ACC112 (cell line): Measurements from ENCODE around the gene FADS2.

ENCODE experiments used
- H2AFZ ChIP-seq: fragments of 200-600 bp; sonication (generic); one replicate; pipeline ENCODE4 v1.6.0; 2017; ENCODE audit warnings: antibody characterized with exemption, low read length; ENCODE audit not compliant: unreplicated experiment
- H3K27ac ChIP-seq: fragments of 200-600 bp; sonication (generic); 2 replicates; pipeline ENCODE4 v1.5.1; 2014; ENCODE audit warnings: low read depth, mild to moderate bottlenecking, antibody characterized with exemption, low read length, moderate library complexity
- H3K27me3 ChIP-seq: fragments of 200-600 bp; sonication (generic); 2 replicates; pipeline ENCODE4 v1.6.1; 2014; ENCODE audit warnings: mild to moderate bottlenecking, antibody characterized with exemption, low read length, moderate library complexity, mixed read lengths; ENCODE audit not compliant: insufficient read depth
- H3K36me3 ChIP-seq: fragments of 200-600 bp; sonication (generic); 2 replicates; pipeline ENCODE4 v1.6.1; 2016; ENCODE audit warnings: mild to moderate bottlenecking, antibody characterized with exemption, low read length, moderate library complexity, mixed read lengths; ENCODE audit not compliant: insufficient read depth
- H3K4me1 ChIP-seq: fragments of 200-600 bp; sonication (generic); one replicate; pipeline ENCODE4 v1.6.1; 2016; ENCODE audit warnings: low read length, mixed read lengths; ENCODE audit not compliant: insufficient read depth, unreplicated experiment, control insufficient read depth
- H3K4me3 ChIP-seq: fragments of 200-600 bp; sonication (generic); 2 replicates; pipeline ENCODE4 v1.5.1; 2014; ENCODE audit warnings: mild to moderate bottlenecking, low read depth, low read length
- H3K79me2 ChIP-seq: fragments of 200-600 bp; sonication (generic); one replicate; pipeline ENCODE4 v1.6.0; 2016; ENCODE audit warnings: low read length; ENCODE audit not compliant: control insufficient read depth, unreplicated experiment, insufficient read depth

The FADS2 gene

GRCh38 chr11:61869708-61870451 is 41.8 kb downstream of the FADS2 start:
- Histone ChIP-seq H3K4me1 (peaks cover 18% of the 10 kb centered on the region), H3K27me3 (no peaks in the 10 kb centered on the region), H2AFZ (no peak overlapping the region), H3K79me2 (no peaks in the 10 kb centered on the region), H3K27ac (no peak overlapping the region), H3K36me3 (no peaks in the 10 kb centered on the region), H3K4me3 (no peak overlapping the region)

GRCh38 chr11:61870541-61871031 is 42.5 kb downstream of the FADS2 start:
- H3K4me3 ChIP-seq: no peak overlapping the region
- peaks cover 19% of the 10 kb centered on the region for H3K4me1 ChIP-seq
- H2AFZ ChIP-seq: no peak overlapping the region

GRCh38 chr11:61871158-61871597 is 43.1 kb downstream of the FADS2 start:
- Histone ChIP-seq H3K27ac (peak overlapping the region; percentile 40; the same call in 1 of the 2 replicates), H3K27me3 (no peaks in the 10 kb centered on the region), H3K36me3 (no peaks in the 10 kb centered on the region), H3K4me1 (peaks cover 19% of the 10 kb centered on the region), H3K79me2 (no peaks in the 10 kb centered on the region), H2AFZ (peak overlapping the region; percentile 13), H3K4me3 (no peak overlapping the region)

More at GRCh38 chr11:61870541-61871031, 42.5 kb downstream of the FADS2 start:
- no peaks in the 10 kb centered on the region for H3K36me3 ChIP-seq
- H3K27me3 ChIP-seq: no peaks in the 10 kb centered on the region
- no peaks in the 10 kb centered on the region for H3K79me2 ChIP-seq
- peak overlapping the region; percentile 40; the same call in 1 of the 2 replicates for H3K27ac ChIP-seq

- no peak overlapping the region for H3K4me3 ChIP-seq
- no peaks in the 10 kb centered on the region for H3K27me3 ChIP-seq
- H3K36me3 ChIP-seq: no peaks in the 10 kb centered on the region
- H3K27ac ChIP-seq: no peak overlapping the region
- H3K4me1 ChIP-seq: peaks cover 19% of the 10 kb centered on the region
- no peak overlapping the region for H2AFZ ChIP-seq
- no peaks in the 10 kb centered on the region for H3K79me2 ChIP-seq
Measured at GRCh38 chr11:61872935-61873565, 45.0 kb downstream of the FADS2 start.

- H2AFZ ChIP-seq: no peak overlapping the region
- H3K27me3 ChIP-seq: no peaks in the 10 kb centered on the region
- no peak overlapping the region for H3K4me3 ChIP-seq
- no peaks in the 10 kb centered on the region; the same call in 1 of the 2 replicates for H3K36me3 ChIP-seq
- peaks cover 19% of the 10 kb centered on the region for H3K4me1 ChIP-seq
- H3K79me2 ChIP-seq: no peaks in the 10 kb centered on the region
- no peak overlapping the region for H3K27ac ChIP-seq
Measured at GRCh38 chr11:61873588-61874376, 45.7 kb downstream of the FADS2 start.

- Histone ChIP-seq H3K79me2 (no peaks in the 10 kb centered on the region), H3K27me3 (no peaks in the 10 kb centered on the region), H3K4me1 (peaks cover 19% of the 10 kb centered on the region), H3K27ac (no peak overlapping the region), H3K36me3 (peaks cover 5% of the 10 kb centered on the region; the same call in 1 of the 2 replicates), H2AFZ (no peak overlapping the region), H3K4me3 (no peak overlapping the region)
Measured at GRCh38 chr11:61874377-61874809, 46.3 kb downstream of the FADS2 start.

GRCh38 chr11:61874853-61875252 is 46.8 kb downstream of the FADS2 start:
- Histone ChIP-seq H3K36me3 (peaks cover 5% of the 10 kb centered on the region; the same call in 1 of the 2 replicates), H3K4me1 (peaks cover 19% of the 10 kb centered on the region), H2AFZ (no peak overlapping the region), H3K79me2 (no peaks in the 10 kb centered on the region), H3K27me3 (no peaks in the 10 kb centered on the region), H3K27ac (no peak overlapping the region), H3K4me3 (no peak overlapping the region)

GRCh38 chr11:61875698-61876097 is 47.6 kb downstream of the FADS2 start:
- H2AFZ ChIP-seq: no peak overlapping the region
- H3K27me3 ChIP-seq: no peaks in the 10 kb centered on the region
- H3K4me1 ChIP-seq: peaks cover 14% of the 10 kb centered on the region
- H3K36me3 ChIP-seq: peaks cover 5% of the 10 kb centered on the region; the same call in 1 of the 2 replicates
- H3K4me3 ChIP-seq: no peak overlapping the region
- H3K79me2 ChIP-seq: no peaks in the 10 kb centered on the region
- H3K27ac ChIP-seq: no peak overlapping the region

- Histone ChIP-seq H3K36me3 (peaks cover 8% of the 10 kb centered on the region; the same call in 1 of the 2 replicates), H2AFZ (no peak overlapping the region)
Measured at GRCh38 chr11:61879152-61879551, 51.1 kb downstream of the FADS2 start.

GRCh38 chr11:61880031-61880430 is 51.9 kb downstream of the FADS2 start:
- Histone ChIP-seq H3K4me3 (no peak overlapping the region), H3K4me1 (peaks cover 5% of the 10 kb centered on the region), H3K27ac (no peak overlapping the region), H3K27me3 (no peaks in the 10 kb centered on the region), H3K79me2 (peaks cover 12% of the 10 kb centered on the region), H3K36me3 (peaks cover 8% of the 10 kb centered on the region; the same call in 1 of the 2 replicates), H2AFZ (no peak overlapping the region)

More at GRCh38 chr11:61879152-61879551, 51.1 kb downstream of the FADS2 start:
- Histone ChIP-seq H3K79me2 (peaks cover 5% of the 10 kb centered on the region), H3K4me1 (peaks cover 11% of the 10 kb centered on the region), H3K27me3 (no peaks in the 10 kb centered on the region), H3K27ac (no peak overlapping the region), H3K4me3 (no peak overlapping the region)
